NT2/D1 (cell line): ENCODE measurements around the gene ZNF311.

ENCODE experiments used
- DNase-seq: peaks from one replicate; pipeline ENCODE4 v3.0.0-alpha.2; 2011; ENCODE audit warnings: low read depth, low spot score
- H3K27me3 ChIP-seq: 2 replicates; pipeline ENCODE4 v1.6.0; 2011; ENCODE audit warnings: mild to moderate bottlenecking; ENCODE audit not compliant: insufficient read length, insufficient read depth
- H3K36me3 ChIP-seq: 2 replicates; pipeline ENCODE4 v1.6.1; 2011; ENCODE audit warnings: mild to moderate bottlenecking, low read length, mixed read lengths; ENCODE audit not compliant: insufficient read depth, insufficient read length
- H3K4me1 ChIP-seq: 2 replicates; pipeline ENCODE4 v1.5.1; 2011; ENCODE audit not compliant: insufficient read depth, insufficient read length
- H3K4me3 ChIP-seq: 2 replicates; pipeline ENCODE4 v1.5.1; 2011; ENCODE audit warnings: low read depth; ENCODE audit not compliant: insufficient read length
- H3K9ac ChIP-seq: 2 replicates; pipeline ENCODE4 v1.6.0; 2011; ENCODE audit warnings: low read depth; ENCODE audit not compliant: insufficient read length
- H3K9me3 ChIP-seq: 2 replicates; pipeline ENCODE4 v1.5.1; 2011; ENCODE audit warnings: mild to moderate bottlenecking, low read length; ENCODE audit not compliant: insufficient read depth
- SUZ12 ChIP-seq: IDR thresholded peaks from 2 replicates; pipeline ENCODE4 v1.6.1; 2011; ENCODE audit not compliant: insufficient read length, insufficient read depth; ENCODE audit errors: extremely low read depth
- YY1 ChIP-seq: IDR thresholded peaks from 2 replicates; pipeline ENCODE4 v1.6.1; 2011; ENCODE audit not compliant: insufficient read length, insufficient read depth
- ZNF274 ChIP-seq: IDR thresholded peaks from 2 replicates; pipeline ENCODE4 v1.6.1; 2011; ENCODE audit warnings: mild to moderate bottlenecking, low read depth, low read length

The ZNF311 gene

DNA sequence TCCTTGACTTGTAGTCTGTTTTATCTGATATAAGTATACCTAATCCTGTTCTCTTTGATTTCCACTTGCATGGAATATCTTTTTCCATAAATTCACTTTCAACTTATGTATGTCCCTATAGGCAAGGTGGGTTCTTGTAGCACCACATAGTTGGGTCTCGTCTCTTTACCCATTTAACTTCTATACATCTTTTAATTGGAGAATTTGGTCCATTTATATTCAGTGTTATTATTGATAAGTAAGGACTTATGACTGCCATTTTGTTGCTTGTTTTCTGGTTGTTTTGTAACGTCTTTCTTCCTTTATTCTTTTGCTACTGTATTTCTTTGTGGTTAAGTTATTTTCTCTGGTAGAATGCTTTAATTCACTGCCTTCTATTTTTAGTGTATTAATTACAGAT, 14.5 kb upstream of the ZNF311 start:
- DNase-seq = no peak
- Histone ChIP-seq H3K36me3 (no peaks in the 10 kb centered on the region), H3K4me3 (no peak overlapping the region), H3K9ac (no peak overlapping the region), H3K4me1 (no peaks in the 10 kb centered on the region), H3K27me3 (peaks cover 4% of the 10 kb centered on the region), H3K9me3 (peaks cover 11% of the 10 kb centered on the region; the same call in 1 of the 2 replicates)
- TF ChIP-seq SUZ12 = no peak
- TF ChIP-seq ZNF274 = no peak
- TF ChIP-seq YY1 = no peak

DNA sequence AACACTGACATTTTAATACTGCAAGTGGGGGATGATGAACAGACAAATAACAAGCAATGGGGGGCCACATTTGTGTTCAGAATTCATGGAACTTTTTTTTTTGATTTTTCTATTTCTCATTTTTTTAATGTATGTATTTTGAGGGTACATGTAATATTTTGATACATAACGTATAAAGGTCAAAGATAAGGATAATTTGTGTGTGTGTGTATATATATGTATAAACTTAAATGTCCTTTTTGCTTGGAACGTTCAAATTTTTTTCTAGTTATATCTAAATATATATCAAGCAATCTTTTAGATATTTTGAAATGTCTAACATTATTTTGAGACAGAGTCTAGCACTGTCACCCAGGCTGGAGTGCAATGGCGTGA, 12.3 kb upstream of the ZNF311 start:
- Histone ChIP-seq H3K4me1 (no peaks in the 10 kb centered on the region), H3K9me3 (peaks cover 14% of the 10 kb centered on the region; the same call in 1 of the 2 replicates), H3K9ac (no peak overlapping the region), H3K27me3 (peaks cover 8% of the 10 kb centered on the region), H3K36me3 (no peaks in the 10 kb centered on the region), H3K4me3 (no peak overlapping the region)
- TF ChIP-seq YY1 (no peak), SUZ12 (no peak), ZNF274 (no peak)
- no peak for DNase-seq

DNA sequence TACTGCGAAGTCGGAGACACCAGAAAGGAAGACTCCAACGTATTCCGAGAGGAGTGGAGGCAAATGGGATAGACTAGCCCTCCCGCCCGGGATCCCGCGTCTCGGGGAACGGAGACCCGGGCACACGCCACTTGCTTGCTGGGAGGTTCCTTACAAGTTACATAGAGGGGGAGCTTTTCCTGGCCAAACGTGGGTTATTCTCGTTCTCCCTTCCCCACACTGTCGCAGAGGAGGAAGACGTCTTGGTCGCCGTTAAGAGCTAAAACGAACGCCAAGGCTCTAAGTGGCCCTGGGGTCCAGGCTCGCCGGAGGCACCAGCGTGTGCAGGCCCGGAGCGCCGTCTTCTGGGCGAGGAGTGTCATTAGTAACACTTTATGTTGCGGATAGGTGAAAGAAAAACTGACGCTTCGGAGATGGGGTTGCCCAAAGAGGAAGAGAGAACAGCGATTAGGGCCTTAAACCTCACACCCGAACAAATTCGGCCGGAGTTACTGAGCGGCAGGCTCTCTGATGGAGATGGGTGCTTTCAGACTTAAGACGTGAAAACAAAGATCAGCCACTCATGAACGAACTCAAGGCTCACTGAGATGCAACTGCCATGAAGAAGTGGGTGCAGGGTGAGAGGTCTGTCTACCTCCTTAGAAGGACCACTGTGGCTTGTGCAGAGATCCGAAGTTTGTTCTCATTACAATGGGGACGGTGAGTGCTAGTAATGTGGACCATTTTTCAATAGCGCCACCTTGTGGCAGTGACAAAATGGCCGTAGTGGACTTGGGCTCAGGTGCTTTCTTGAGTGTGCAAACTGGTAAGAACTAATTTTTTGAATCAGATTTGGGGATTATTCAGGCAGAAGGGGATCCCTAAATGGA, 11.7 kb upstream of the ZNF311 start:
- DNase-seq = peak; percentile 57
- peak overlapping the region; percentile 65 for H3K9ac ChIP-seq
- TF ChIP-seq YY1 (no peak), ZNF274 (no peak), SUZ12 (no peak)
- peak overlapping the region; percentile 79 for H3K4me3 ChIP-seq
- no peaks in the 10 kb centered on the region for H3K4me1 ChIP-seq
- H3K27me3 ChIP-seq = peaks cover 14% of the 10 kb centered on the region
- H3K9me3 ChIP-seq = peaks cover 14% of the 10 kb centered on the region; the same call in 1 of the 2 replicates
- H3K36me3 ChIP-seq = no peaks in the 10 kb centered on the region

GRCh38 chr6:29014729-29015608, 9.9 kb upstream of the ZNF311 start:
- H3K4me3 ChIP-seq = no peak overlapping the region

GRCh38 chr6:29011276-29011734, 6.2 kb upstream of the ZNF311 start:
- no peaks in the 10 kb centered on the region for H3K36me3 ChIP-seq
- peak overlapping the region; percentile 54 for H3K4me3 ChIP-seq
- DNase-seq = peak; percentile 28
- H3K4me1 ChIP-seq = no peaks in the 10 kb centered on the region
- H3K9me3 ChIP-seq = peaks cover 14% of the 10 kb centered on the region; the same call in 1 of the 2 replicates
- peak overlapping the region; percentile 32 for H3K9ac ChIP-seq
- TF ChIP-seq YY1 (no peak), SUZ12 (no peak), ZNF274 (no peak)
- peaks cover 31% of the 10 kb centered on the region for H3K27me3 ChIP-seq

More at GRCh38 chr6:29014729-29015608, 9.9 kb upstream of the ZNF311 start:
- peaks cover 27% of the 10 kb centered on the region for H3K27me3 ChIP-seq
- no peak for TF ChIP-seq SUZ12
- no peak for TF ChIP-seq YY1
- no peak for TF ChIP-seq ZNF274
- no peak for DNase-seq
- H3K9ac ChIP-seq = no peak overlapping the region
- no peaks in the 10 kb centered on the region for H3K36me3 ChIP-seq
- H3K9me3 ChIP-seq = peaks cover 14% of the 10 kb centered on the region; the same call in 1 of the 2 replicates
- no peaks in the 10 kb centered on the region for H3K4me1 ChIP-seq

GRCh38 chr6:29009358-29009757, 4.2 kb upstream of the ZNF311 start:
- no peak overlapping the region for H3K4me3 ChIP-seq
- no peaks in the 10 kb centered on the region for H3K36me3 ChIP-seq
- peaks cover under 1% of the 10 kb centered on the region; the same call in 1 of the 2 replicates for H3K9me3 ChIP-seq
- no peak overlapping the region for H3K9ac ChIP-seq
- no peaks in the 10 kb centered on the region for H3K4me1 ChIP-seq
- DNase-seq = no peak
- peaks cover 28% of the 10 kb centered on the region for H3K27me3 ChIP-seq
- no peak for TF ChIP-seq SUZ12
- no peak for TF ChIP-seq ZNF274
- no peak for TF ChIP-seq YY1

GRCh38 chr6:29008089-29008488, 3.0 kb upstream of the ZNF311 start:
- no peaks in the 10 kb centered on the region for H3K9me3 ChIP-seq
- no peak overlapping the region for H3K9ac ChIP-seq
- H3K36me3 ChIP-seq = no peaks in the 10 kb centered on the region
- H3K4me1 ChIP-seq = no peaks in the 10 kb centered on the region
- H3K27me3 ChIP-seq = peaks cover 28% of the 10 kb centered on the region
- TF ChIP-seq ZNF274 = no peak
- no peak for TF ChIP-seq YY1
- no peak for TF ChIP-seq SUZ12
- H3K4me3 ChIP-seq = no peak overlapping the region
- DNase-seq = no peak
